ENCODE data around the gene ST3GAL3.
"Not testable (repeated sequence)": the region's sequence is repeated elsewhere in the genome, so short reads cannot be mapped to it uniquely, and the experiment has no call there.

ST3GAL3 gene

GRCh38 chr1:43831851-43832250 is 124.5 kb downstream of the ST3GAL3 start:
- DNase-seq, result no peak

- DNase-seq, result no peak
Observed at GRCh38 chr1:43832255-43832654, 124.9 kb downstream of the ST3GAL3 start.

GRCh38 chr1:43832998-43833397 is 125.7 kb downstream of the ST3GAL3 start:
- DNase-seq, result no peak

GRCh38 chr1:43833902-43834279 is 126.6 kb downstream of the ST3GAL3 start:
- DNase-seq, result not testable (repeated sequence)

- DNase-seq, result no peak
Observed at GRCh38 chr1:43834280-43835081, 127.1 kb downstream of the ST3GAL3 start.

GRCh38 chr1:43835082-43836021 is 128.0 kb downstream of the ST3GAL3 start:
- DNase-seq, result no peak

GRCh38 chr1:43836267-43836951 is 129.1 kb downstream of the ST3GAL3 start:
- DNase-seq, result no peak

- DNase-seq, result no peak
Observed at GRCh38 chr1:43839056-43839455, 131.7 kb downstream of the ST3GAL3 start.

- no peak for DNase-seq
Observed at GRCh38 chr1:43841321-43842174, 134.2 kb downstream of the ST3GAL3 start.

GRCh38 chr1:43842175-43842498 is 134.8 kb downstream of the ST3GAL3 start:
- DNase-seq, result no peak

- no peak for DNase-seq
Observed at GRCh38 chr1:43843684-43844083, 136.3 kb downstream of the ST3GAL3 start.

GRCh38 chr1:43844114-43844513 is 136.8 kb downstream of the ST3GAL3 start:
- DNase-seq, result no peak

- DNase-seq, result no peak
Observed at GRCh38 chr1:43847290-43847689, 140.0 kb downstream of the ST3GAL3 start.

GRCh38 chr1:43847882-43848281 is 140.5 kb downstream of the ST3GAL3 start:
- no peak for DNase-seq

- no peak for DNase-seq
Observed at GRCh38 chr1:43849670-43850069, 142.3 kb downstream of the ST3GAL3 start.

GRCh38 chr1:43850591-43851233 is 143.4 kb downstream of the ST3GAL3 start:
- no peak for DNase-seq

- DNase-seq, result no peak
Observed at GRCh38 chr1:43851561-43852338, 144.4 kb downstream of the ST3GAL3 start.

GRCh38 chr1:43853161-43853921 is 146.0 kb downstream of the ST3GAL3 start:
- no peak for DNase-seq

GRCh38 chr1:43854473-43854872 is 147.1 kb downstream of the ST3GAL3 start:
- no peak for DNase-seq

GRCh38 chr1:43856188-43856587 is 148.9 kb downstream of the ST3GAL3 start:
- DNase-seq, result no peak

Measured in NK-92 treated with Interleukin-12 subunit alpha and Interleukin-12 subunit beta, amount 100 ng/mL, for 24 hours (cell line).